NT2/D1 (cell line): Measurements from ENCODE around the gene CEP112.

ENCODE experiments used
- SUZ12 ChIP-seq: IDR thresholded peaks from 2 replicates; pipeline ENCODE4 v1.6.1; 2011; ENCODE audit not compliant: insufficient read length, insufficient read depth; ENCODE audit errors: extremely low read depth
- YY1 ChIP-seq: IDR thresholded peaks from 2 replicates; pipeline ENCODE4 v1.6.1; 2011; ENCODE audit not compliant: insufficient read length, insufficient read depth
- ZNF274 ChIP-seq: IDR thresholded peaks from 2 replicates; pipeline ENCODE4 v1.6.1; 2011; ENCODE audit warnings: mild to moderate bottlenecking, low read depth, low read length

- TF ChIP-seq YY1 (no peak), SUZ12 (no peak), ZNF274 (no peak)
Observed at GRCh38 chr17:65990593-65990992, 201.3 kb downstream of the CEP112 start.
